ENCODE results near the gene B4GALT1.

GRCh38 chr9:33110686-33111085, 56.5 kb downstream of the B4GALT1 start:
- TF ChIP-seq, protein P1, sequence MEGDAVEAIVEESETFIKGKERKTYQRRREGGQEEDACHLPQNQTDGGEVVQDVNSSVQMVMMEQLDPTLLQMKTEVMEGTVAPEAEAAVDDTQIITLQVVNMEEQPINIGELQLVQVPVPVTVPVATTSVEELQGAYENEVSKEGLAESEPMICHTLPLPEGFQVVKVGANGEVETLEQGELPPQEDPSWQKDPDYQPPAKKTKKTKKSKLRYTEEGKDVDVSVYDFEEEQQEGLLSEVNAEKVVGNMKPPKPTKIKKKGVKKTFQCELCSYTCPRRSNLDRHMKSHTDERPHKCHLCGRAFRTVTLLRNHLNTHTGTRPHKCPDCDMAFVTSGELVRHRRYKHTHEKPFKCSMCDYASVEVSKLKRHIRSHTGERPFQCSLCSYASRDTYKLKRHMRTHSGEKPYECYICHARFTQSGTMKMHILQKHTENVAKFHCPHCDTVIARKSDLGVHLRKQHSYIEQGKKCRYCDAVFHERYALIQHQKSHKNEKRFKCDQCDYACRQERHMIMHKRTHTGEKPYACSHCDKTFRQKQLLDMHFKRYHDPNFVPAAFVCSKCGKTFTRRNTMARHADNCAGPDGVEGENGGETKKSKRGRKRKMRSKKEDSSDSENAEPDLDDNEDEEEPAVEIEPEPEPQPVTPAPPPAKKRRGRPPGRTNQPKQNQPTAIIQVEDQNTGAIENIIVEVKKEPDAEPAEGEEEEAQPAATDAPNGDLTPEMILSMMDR (IDR thresholded peaks at IDR 0.05), result no peak
- TF ChIP-seq POLR2A (IDR thresholded peaks at IDR 0.05) (no peak), EP300 (IDR thresholded peaks at IDR 0.05) (no peak)
